ENCODE measurements around the gene AIFM3. TPM values are rescaled to one million over a fixed set of nuclear protein-coding genes. Genes with fewer than 3 reads are reported as not detected.
A peak's percentile ranks its signal among the peaks of the same experiment; 100 is the strongest.

Gene AIFM3
- total RNA-seq, 4 donors from 2014 or later, result 9.5 to 21.9 (median 11.7) TPM

DNA sequence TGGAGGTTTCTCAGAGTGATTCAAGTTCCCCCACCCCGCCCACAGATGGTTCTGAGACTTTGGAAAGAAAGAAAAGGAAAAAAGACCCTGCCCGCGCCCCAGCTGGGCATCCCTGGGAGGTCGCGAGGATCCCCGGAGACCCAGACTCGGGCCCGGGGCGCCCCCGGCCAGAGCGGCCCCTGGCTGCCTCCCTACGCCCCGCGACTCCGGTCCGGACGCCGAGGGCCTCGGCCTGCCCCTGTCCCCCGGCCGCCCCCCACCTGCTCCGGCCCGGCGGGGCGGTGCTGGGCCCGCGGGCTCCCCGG is 2.3 kb upstream of the AIFM3 start:
- DNase-seq, result no peak
- no peaks in the 10 kb centered on the region for H3K36me3 ChIP-seq
- no peaks in the 10 kb centered on the region for H3K27me3 ChIP-seq
- H3K27ac ChIP-seq, result no peak overlapping the region
- H3K4me1 ChIP-seq, result peaks cover 6 to 23% (median 15%) of the 10 kb centered on the region in 4 donors
- H3K9me3 ChIP-seq, result no peaks in the 10 kb centered on the region
- peak overlapping the region in 3 of 4 donors; percentile 50 to 55 (median 53) for H3K4me3 ChIP-seq
- TF ChIP-seq, protein P1, sequence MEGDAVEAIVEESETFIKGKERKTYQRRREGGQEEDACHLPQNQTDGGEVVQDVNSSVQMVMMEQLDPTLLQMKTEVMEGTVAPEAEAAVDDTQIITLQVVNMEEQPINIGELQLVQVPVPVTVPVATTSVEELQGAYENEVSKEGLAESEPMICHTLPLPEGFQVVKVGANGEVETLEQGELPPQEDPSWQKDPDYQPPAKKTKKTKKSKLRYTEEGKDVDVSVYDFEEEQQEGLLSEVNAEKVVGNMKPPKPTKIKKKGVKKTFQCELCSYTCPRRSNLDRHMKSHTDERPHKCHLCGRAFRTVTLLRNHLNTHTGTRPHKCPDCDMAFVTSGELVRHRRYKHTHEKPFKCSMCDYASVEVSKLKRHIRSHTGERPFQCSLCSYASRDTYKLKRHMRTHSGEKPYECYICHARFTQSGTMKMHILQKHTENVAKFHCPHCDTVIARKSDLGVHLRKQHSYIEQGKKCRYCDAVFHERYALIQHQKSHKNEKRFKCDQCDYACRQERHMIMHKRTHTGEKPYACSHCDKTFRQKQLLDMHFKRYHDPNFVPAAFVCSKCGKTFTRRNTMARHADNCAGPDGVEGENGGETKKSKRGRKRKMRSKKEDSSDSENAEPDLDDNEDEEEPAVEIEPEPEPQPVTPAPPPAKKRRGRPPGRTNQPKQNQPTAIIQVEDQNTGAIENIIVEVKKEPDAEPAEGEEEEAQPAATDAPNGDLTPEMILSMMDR (IDR thresholded peaks at IDR 0.05), result no peak
- no peak for TF ChIP-seq POLR2A (IDR thresholded peaks at IDR 0.05)

DNA sequence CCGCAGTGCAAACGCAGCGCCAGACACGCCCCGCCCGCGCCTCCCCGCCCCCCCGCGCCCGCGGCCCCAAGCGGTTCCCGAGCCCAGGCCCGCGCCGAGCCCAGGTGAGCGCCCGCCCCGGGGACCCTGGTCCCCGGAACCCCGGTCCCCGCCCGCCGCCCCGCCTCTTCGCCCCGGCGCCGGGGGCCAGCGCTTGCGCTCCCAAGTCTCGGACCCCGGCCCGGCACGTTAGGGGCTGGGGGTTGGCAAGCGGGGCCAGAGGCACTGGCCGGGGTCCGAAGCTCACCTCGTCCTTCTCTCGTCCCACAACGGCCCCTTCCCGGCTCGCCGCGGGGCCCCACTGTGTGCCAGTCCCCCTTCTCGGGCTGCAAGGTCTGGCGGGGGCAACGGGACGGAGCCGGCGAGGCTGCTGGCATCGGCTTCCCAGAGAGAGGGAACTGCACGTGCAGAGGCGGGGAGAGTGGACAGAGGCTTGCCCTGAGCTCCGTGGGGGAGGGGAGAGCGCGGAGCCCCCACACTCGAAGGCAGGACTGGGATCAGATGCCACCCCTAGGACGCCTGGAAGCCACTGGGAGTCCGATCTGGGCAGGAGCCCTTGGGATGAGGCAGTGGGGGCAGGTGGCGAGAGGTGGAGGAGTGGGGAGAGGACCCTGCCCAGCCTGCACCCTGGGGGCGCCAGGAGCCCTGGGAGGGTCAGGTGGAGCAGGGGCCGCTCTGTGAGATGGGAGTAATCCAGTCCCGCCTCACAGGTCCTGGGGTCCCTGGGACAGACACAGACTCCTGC is 1.8 kb upstream of the AIFM3 start:
- H3K27ac ChIP-seq, result no peak overlapping the region
- no peaks in the 10 kb centered on the region for H3K27me3 ChIP-seq
- H3K4me3 ChIP-seq, result peak overlapping the region; percentile 25 to 55 (median 52)
- H3K36me3 ChIP-seq, result no peaks in the 10 kb centered on the region
- H3K4me1 ChIP-seq, result peaks cover 6 to 23% (median 15%) of the 10 kb centered on the region in 4 donors
- no peaks in the 10 kb centered on the region for H3K9me3 ChIP-seq
- DNase-seq, result no peak
- TF ChIP-seq, protein P1 (IDR thresholded peaks at IDR 0.05), result no peak
- TF ChIP-seq POLR2A (IDR thresholded peaks at IDR 0.05), result no peak

DNA sequence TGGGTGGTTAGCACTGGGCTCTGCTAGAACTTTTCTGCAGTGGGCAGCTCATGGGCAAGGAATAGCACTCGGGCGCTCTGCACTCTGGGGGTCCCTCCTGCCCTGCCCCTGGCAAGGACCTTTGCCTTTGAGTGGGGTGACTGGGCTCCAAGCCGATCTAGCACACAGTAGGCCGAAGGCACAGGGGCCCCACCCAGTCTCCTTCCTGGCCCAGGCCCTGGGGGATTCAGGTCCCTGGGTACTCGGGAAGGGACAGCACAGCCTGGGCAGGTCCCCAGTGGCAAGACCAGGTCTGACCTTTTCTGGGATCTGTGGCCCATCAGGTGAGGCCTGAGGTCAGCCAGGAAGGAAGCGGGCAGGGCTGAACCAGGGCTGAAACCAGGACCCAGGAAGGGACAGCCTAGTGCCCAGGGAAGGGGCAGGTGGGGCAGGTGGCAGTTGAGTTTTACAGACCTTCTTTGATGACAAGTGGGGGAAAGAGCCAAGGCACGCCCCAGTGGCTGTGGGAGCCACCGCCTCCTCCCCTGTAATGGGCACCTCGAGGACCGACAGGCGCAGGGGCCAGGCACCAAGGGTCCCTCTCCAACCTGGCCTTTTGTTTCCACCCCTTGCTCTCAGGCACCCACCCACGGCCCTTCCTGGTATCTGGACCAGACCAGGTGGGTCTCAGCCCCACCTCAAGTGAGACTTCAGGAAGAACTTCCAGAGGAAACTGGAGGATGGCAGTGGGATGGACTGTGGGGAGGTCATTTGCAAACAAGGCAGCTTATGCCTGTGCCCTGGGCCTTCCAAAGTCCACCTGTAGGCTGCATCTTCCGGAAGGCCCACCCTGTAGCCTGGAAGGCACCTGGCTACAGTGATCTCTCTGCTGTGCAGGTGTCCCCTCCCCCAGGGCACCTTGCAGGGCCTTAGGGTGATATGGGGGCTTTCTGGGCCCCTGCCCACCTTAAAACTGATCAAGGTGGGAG is 883 bp upstream of the AIFM3 start:
- no peaks in the 10 kb centered on the region for H3K36me3 ChIP-seq
- no peaks in the 10 kb centered on the region for H3K9me3 ChIP-seq
- H3K27ac ChIP-seq, result no peak overlapping the region
- DNase-seq, result no peak
- TF ChIP-seq, protein P1 (IDR thresholded peaks at IDR 0.05), result no peak
- TF ChIP-seq POLR2A (IDR thresholded peaks at IDR 0.05), result no peak
- H3K4me3 ChIP-seq, result no peak overlapping the region
- H3K27me3 ChIP-seq, result no peaks in the 10 kb centered on the region
- peaks cover 6 to 23% (median 15%) of the 10 kb centered on the region in 4 donors for H3K4me1 ChIP-seq

DNA sequence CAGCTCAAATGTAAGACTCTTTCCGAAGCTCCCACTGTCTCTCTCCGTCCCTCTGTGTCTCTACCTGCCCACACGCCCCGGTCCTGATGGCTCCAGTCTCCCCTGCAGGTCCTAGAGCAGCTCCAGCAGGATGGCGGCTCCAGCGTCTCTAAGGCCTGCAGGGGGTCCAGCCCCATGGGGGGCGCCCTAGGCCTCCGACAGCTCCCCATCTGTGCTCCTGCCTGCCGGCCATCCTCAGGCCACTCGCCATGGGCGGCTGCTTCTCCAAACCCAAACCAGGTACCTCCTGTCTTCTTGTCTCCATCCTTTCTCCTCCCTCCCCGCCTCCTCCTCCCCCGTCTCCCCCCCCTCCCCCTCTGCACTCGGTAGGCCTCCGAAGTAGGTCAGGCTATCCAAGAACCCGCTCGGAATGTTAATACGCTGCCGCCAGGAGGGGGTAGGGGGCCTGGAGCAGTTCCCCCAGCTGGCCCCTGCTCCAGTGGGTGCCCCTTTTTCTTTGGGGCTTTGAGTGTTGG is 699 bp downstream of the AIFM3 start:
- H3K4me1 ChIP-seq, result peaks cover 6 to 18% (median 15%) of the 10 kb centered on the region in 4 donors
- no peak overlapping the region for H3K4me3 ChIP-seq
- TF ChIP-seq, protein P1 (IDR thresholded peaks at IDR 0.05), result no peak
- no peaks in the 10 kb centered on the region for H3K27me3 ChIP-seq
- H3K9me3 ChIP-seq, result no peaks in the 10 kb centered on the region
- no peaks in the 10 kb centered on the region for H3K36me3 ChIP-seq
- H3K27ac ChIP-seq, result no peak overlapping the region
- no peak for DNase-seq

DNA sequence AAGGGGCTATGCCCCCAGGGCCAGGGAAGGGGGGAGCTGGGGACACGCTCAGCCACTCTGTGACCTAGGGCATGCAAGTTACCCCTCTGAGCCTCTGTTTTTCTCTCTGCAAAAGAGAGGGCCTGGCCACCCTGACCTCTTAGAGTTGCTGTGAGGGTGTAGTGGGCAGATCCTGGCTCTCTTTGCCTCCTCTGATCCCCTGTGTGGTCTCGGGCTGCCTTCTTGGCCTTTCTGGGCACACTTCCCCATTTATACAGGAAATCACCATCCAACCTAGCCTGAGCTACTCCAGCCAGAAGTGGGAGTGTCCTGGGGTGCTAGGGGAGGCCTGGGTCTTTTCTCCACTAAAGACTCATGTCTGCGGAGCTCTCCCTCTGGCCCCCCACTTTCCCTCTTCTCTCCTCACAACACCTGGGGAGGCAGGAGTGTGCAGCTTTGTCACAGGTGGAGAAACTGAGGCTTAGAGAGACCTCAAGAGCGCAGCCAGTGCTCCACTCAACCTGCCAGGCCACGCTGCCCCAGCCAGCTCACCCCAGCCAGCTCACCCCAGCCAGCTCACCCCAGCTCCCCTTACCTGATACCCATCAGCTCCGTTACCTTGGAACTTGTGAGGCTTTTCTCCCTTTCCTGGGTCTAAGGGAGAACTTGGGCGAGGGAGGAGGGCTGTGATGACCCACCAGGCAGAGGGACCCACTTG is 1.4 kb downstream of the AIFM3 start:
- DNase-seq, result no peak
- H3K27ac ChIP-seq, result no peak overlapping the region
- no peaks in the 10 kb centered on the region for H3K9me3 ChIP-seq

More for the DNA sequence above, 1.4 kb downstream of the AIFM3 start:
- Histone ChIP-seq H3K4me3 (no peak overlapping the region), H3K36me3 (no peaks in the 10 kb centered on the region), H3K4me1 (peaks cover 6 to 18% (median 15%) of the 10 kb centered on the region in 4 donors), H3K27me3 (no peaks in the 10 kb centered on the region)
- TF ChIP-seq, protein P1 (IDR thresholded peaks at IDR 0.05), result no peak
- no peak for TF ChIP-seq POLR2A (IDR thresholded peaks at IDR 0.05)
